WTC11 (cell line): ENCODE data around the gene STRN4. TPM values are rescaled to one million over a fixed set of nuclear protein-coding genes. Genes with fewer than 3 reads are reported as not detected.
"Not testable (repeated sequence)": the region's sequence is repeated elsewhere in the genome, so short reads cannot be mapped to it uniquely, and the experiment has no call there.

Experiments
- ATAC-seq: fragments of 200-7000 bp; cut with Tn5 transposase; 2 replicates; pipeline ENCODE4 v1.10.0; 2021; ENCODE audit warnings: mild to moderate bottlenecking, moderate library complexity
- CTCF ChIA-PET: fragments of 300-600 bp; sonication (Branson Sonifier 250); formaldehyde crosslinking; loops from one replicate; lab custom pipeline; 2021; ENCODE audit warnings: antibody characterized with exemption; lab: Charles Lee
- POLR2A ChIA-PET: fragments of 350-600 bp; sonication (Branson Sonifier 250); formaldehyde crosslinking; loops from one replicate; lab custom pipeline; 2021; ENCODE audit warnings: antibody characterized with exemption; lab: Charles Lee
- DNase-seq: peaks from one replicate; pipeline ENCODE4 v3.0.0; 2021; ENCODE audit warnings: low spot score
- H3K27ac Mint-ChIP-seq: 2 replicates; pipeline ENCODE4 v1.8.0; 2021; ENCODE audit warnings: mixed read lengths
- H3K27me3 Mint-ChIP-seq: 2 replicates; pipeline ENCODE4 v1.8.0; 2021; ENCODE audit warnings: low read depth, mild to moderate bottlenecking, moderate library complexity, mixed read lengths
- H3K36me3 Mint-ChIP-seq: 2 replicates; pipeline ENCODE4 v1.8.0; 2021; ENCODE audit warnings: mixed read lengths
- H3K4me1 Mint-ChIP-seq: 2 replicates; pipeline ENCODE4 v1.8.0; 2022; ENCODE audit warnings: mixed read lengths
- H3K4me3 Mint-ChIP-seq: 2 replicates; pipeline ENCODE4 v1.8.0; 2021; ENCODE audit warnings: mild to moderate bottlenecking, moderate library complexity, mixed read lengths
- H3K9me3 Mint-ChIP-seq: 2 replicates; pipeline ENCODE4 v1.8.0; 2021; ENCODE audit warnings: mixed read lengths
- CDX4 ChIP-seq: fragments of 250-450 bp; sonication (Bioruptor Pico); IDR thresholded peaks from 2 replicates; pipeline ENCODE4 v1.9.0; 2021; ENCODE audit warnings: moderate library complexity, mild to moderate bottlenecking, inconsistent platforms, borderline replicate concordance
- CREM ChIP-seq: sonication (generic); formaldehyde crosslinking; IDR thresholded peaks from 2 replicates; pipeline ENCODE4 v1.8.1; 2022; ENCODE audit warnings: mild to moderate bottlenecking, missing genetic modification reagents, moderate library complexity
- CTCF ChIP-seq: fragments of 200-600 bp; IDR thresholded peaks from 2 replicates; pipeline ENCODE4 v1.8.0; 2022; ENCODE audit warnings: antibody characterized with exemption
- ESRRA ChIP-seq: sonication (generic); formaldehyde crosslinking; IDR thresholded peaks from 2 replicates; pipeline ENCODE4 v1.8.1; 2022; ENCODE audit warnings: mild to moderate bottlenecking, missing genetic modification reagents, borderline replicate concordance
- ETV6 ChIP-seq: sonication (generic); formaldehyde crosslinking; IDR thresholded peaks from 2 replicates; pipeline ENCODE4 v1.8.1; 2022; ENCODE audit warnings: mild to moderate bottlenecking, missing genetic modification reagents
- FOXK1 ChIP-seq: sonication (generic); formaldehyde crosslinking; IDR thresholded peaks from 2 replicates; pipeline ENCODE4 v1.8.0; 2022; ENCODE audit warnings: mild to moderate bottlenecking, moderate library complexity, missing genetic modification reagents
- GABPB1 ChIP-seq: sonication (generic); formaldehyde crosslinking; IDR thresholded peaks from 2 replicates; pipeline ENCODE4 v1.8.1; 2023; ENCODE audit warnings: mild to moderate bottlenecking, missing genetic modification reagents
- IRF2 ChIP-seq: sonication (generic); formaldehyde crosslinking; IDR thresholded peaks from 2 replicates; pipeline ENCODE4 v1.8.0; 2022; ENCODE audit warnings: low read depth, missing genetic modification reagents, borderline replicate concordance
- MAX ChIP-seq: sonication (generic); formaldehyde crosslinking; IDR thresholded peaks from 2 replicates; pipeline ENCODE4 v1.8.0; 2022; ENCODE audit warnings: mild to moderate bottlenecking, missing genetic modification reagents
- MXD4 ChIP-seq: fragments of 250-450 bp; sonication (Bioruptor Pico); IDR thresholded peaks from 2 replicates; pipeline ENCODE4 v1.8.0; 2021; ENCODE audit warnings: mild to moderate bottlenecking, moderate library complexity, borderline replicate concordance
- NFATC4 ChIP-seq: fragments of 250-450 bp; sonication (Bioruptor Pico); IDR thresholded peaks from 2 replicates; pipeline ENCODE4 v1.9.0; 2021; ENCODE audit warnings: mild to moderate bottlenecking
- OVOL2 ChIP-seq: fragments of 250-450 bp; sonication (Bioruptor Pico); IDR thresholded peaks from 2 replicates; pipeline ENCODE4 v1.9.0; 2021; ENCODE audit warnings: mild to moderate bottlenecking, borderline replicate concordance
- PRRX2 ChIP-seq: fragments of 250-450 bp; sonication (Bioruptor Pico); IDR thresholded peaks from 2 replicates; pipeline ENCODE4 v1.8.0; 2021; ENCODE audit warnings: mild to moderate bottlenecking
- RELA ChIP-seq: sonication (generic); formaldehyde crosslinking; IDR thresholded peaks from 2 replicates; pipeline ENCODE4 v1.8.1; 2022; ENCODE audit warnings: missing genetic modification reagents, mild to moderate bottlenecking, borderline replicate concordance
- SMAD4 ChIP-seq: sonication (generic); formaldehyde crosslinking; IDR thresholded peaks from 2 replicates; pipeline ENCODE4 v1.8.0; 2022; ENCODE audit warnings: mild to moderate bottlenecking, missing genetic modification reagents
- USF1 ChIP-seq: sonication (generic); formaldehyde crosslinking; IDR thresholded peaks from 2 replicates; pipeline ENCODE4 v1.8.0; 2022; ENCODE audit warnings: mild to moderate bottlenecking, missing genetic modification reagents
- ZNF121 ChIP-seq: sonication (generic); formaldehyde crosslinking; IDR thresholded peaks from 2 replicates; pipeline ENCODE4 v1.8.0; 2023; ENCODE audit warnings: missing genetic modification reagents
- ZNF138 ChIP-seq: sonication (generic); formaldehyde crosslinking; conservative IDR thresholded peaks from 2 replicates; pipeline ENCODE4 v1.8.1; 2022; ENCODE audit warnings: mild to moderate bottlenecking, moderate library complexity, missing genetic modification reagents
- ZNF219 ChIP-seq: sonication (generic); formaldehyde crosslinking; IDR thresholded peaks from 2 replicates; pipeline ENCODE4 v1.8.0; 2023; ENCODE audit warnings: missing genetic modification reagents, mild to moderate bottlenecking, borderline replicate concordance
- ZSCAN18 ChIP-seq: fragments of 250-450 bp; sonication (Bioruptor Pico); IDR thresholded peaks from 2 replicates; pipeline ENCODE4 v2.1.2; 2022; ENCODE audit warnings: mild to moderate bottlenecking, moderate library complexity
- total RNA-seq: library from RNA; stranded (reverse); gene quantifications from 3 replicates; pipeline ENCODE4 v1.2.3, GENCODE V29; 2021

The STRN4 gene
- total RNA-seq, 1 experiment from 2014 or later = 144 TPM

GRCh38 chr19:46777956-46778645, 31.9 kb upstream of the STRN4 start:
- not testable (repeated sequence) for H3K9me3 Mint-ChIP-seq, H3K4me3 Mint-ChIP-seq, H3K27me3 Mint-ChIP-seq, ATAC-seq, H3K4me1 Mint-ChIP-seq, DNase-seq
- peak; percentile 2; the same call in 1 of the 2 replicates for TF ChIP-seq ZNF121 (CRISPR knock-in tag)
- CTCF ChIA-PET = interaction anchor here (0.6 to 4.5 kb wide), 6 partner anchors 11 to 358 kb away, joined by 3 to 13 read pairs (median 4); no protein-coding TSS in a partner anchor
- POLR2A ChIA-PET = interaction anchor here (0.5 to 1.4 kb wide), 6 partner anchors 11 to 352 kb away, joined by 3 to 7 read pairs (median 4); partner anchors contain the start of gene SLC1A5
- Mint-ChIP-seq H3K27ac (peak overlapping the region; percentile 63), H3K36me3 (peaks cover 68% of the 10 kb centered on the region)

- peaks cover 62% of the 10 kb centered on the region for H3K36me3 Mint-ChIP-seq
- TF ChIP-seq PRRX2 = 0 out of 2 replicates have a peak, but pooled peaks have one; percentile 40
- no peak for TF ChIP-seq GABPB1 (CRISPR knock-in tag)
- peak; percentile 64; the same call in 1 of the 2 replicates for TF ChIP-seq RELA (CRISPR knock-in tag)
- no peak for TF ChIP-seq OVOL2 (CRISPR knock-in tag)
- TF ChIP-seq MXD4 (CRISPR knock-in tag) = no peak
- TF ChIP-seq ZSCAN18 (CRISPR knock-in tag) = no peak
- TF ChIP-seq, all 79 proteins: peak for 2
- Mint-ChIP-seq H3K27ac (peak overlapping the region; percentile 63), H3K4me3 (no peak overlapping the region), H3K27me3 (no peaks in the 10 kb centered on the region), H3K9me3 (no peaks in the 10 kb centered on the region), H3K4me1 (no peaks in the 10 kb centered on the region; the same call in 1 of the 2 replicates)
- ATAC-seq (peak; percentile 92), DNase-seq (peak; percentile 91)
- POLR2A ChIA-PET = interaction anchor here (0.5 to 1.4 kb wide), 7 partner anchors 10 to 353 kb away, joined by 3 to 7 read pairs (median 3); partner anchors contain the start of gene SLC1A5
- CTCF ChIA-PET = interaction anchor here (0.5 to 4.5 kb wide), 7 partner anchors 10 to 358 kb away, joined by 3 to 13 read pairs (median 3); no protein-coding TSS in a partner anchor
These were observed 31.0 kb upstream of the STRN4 start for GRCh38 chr19:46776927-46777911.

GRCh38 chr19:46775642-46776258, 29.5 kb upstream of the STRN4 start:
- no peak for TF ChIP-seq USF1 (CRISPR knock-in tag)
- TF ChIP-seq CDX4 (CRISPR knock-in tag) = no peak
- no peak for TF ChIP-seq CTCF
- no peak for TF ChIP-seq IRF2 (CRISPR knock-in tag)
- no peak for TF ChIP-seq ESRRA
- TF ChIP-seq FOXK1 (CRISPR knock-in tag) = no peak
- no peak for TF ChIP-seq CREM (CRISPR knock-in tag)
- no peak for TF ChIP-seq ETV6 (CRISPR knock-in tag)
- no peak for TF ChIP-seq ZNF138 (CRISPR knock-in tag)
- no peak for TF ChIP-seq ZNF219
- no peak for TF ChIP-seq MAX (CRISPR knock-in tag)
- no peak for TF ChIP-seq MXD4 (CRISPR knock-in tag)
- no peak for TF ChIP-seq SMAD4 (CRISPR knock-in tag)
- no peak for TF ChIP-seq NFATC4 (CRISPR knock-in tag)
- ChIA-PET POLR2A (no interaction called here), CTCF (interaction anchor here (4.5 kb wide), 1 partner anchor 9 kb away, joined by 13 read pairs; no protein-coding TSS in a partner anchor)
- DNase-seq (no peak), ATAC-seq (no peak)
- H3K27ac Mint-ChIP-seq = no peak overlapping the region
- no peaks in the 10 kb centered on the region; the same call in 1 of the 2 replicates for H3K4me1 Mint-ChIP-seq
- no peaks in the 10 kb centered on the region for H3K9me3 Mint-ChIP-seq
- H3K27me3 Mint-ChIP-seq = no peaks in the 10 kb centered on the region
- no peak overlapping the region for H3K4me3 Mint-ChIP-seq
- peaks cover 54% of the 10 kb centered on the region for H3K36me3 Mint-ChIP-seq
